ENCODE data around the gene CNTNAP2.

DNA sequence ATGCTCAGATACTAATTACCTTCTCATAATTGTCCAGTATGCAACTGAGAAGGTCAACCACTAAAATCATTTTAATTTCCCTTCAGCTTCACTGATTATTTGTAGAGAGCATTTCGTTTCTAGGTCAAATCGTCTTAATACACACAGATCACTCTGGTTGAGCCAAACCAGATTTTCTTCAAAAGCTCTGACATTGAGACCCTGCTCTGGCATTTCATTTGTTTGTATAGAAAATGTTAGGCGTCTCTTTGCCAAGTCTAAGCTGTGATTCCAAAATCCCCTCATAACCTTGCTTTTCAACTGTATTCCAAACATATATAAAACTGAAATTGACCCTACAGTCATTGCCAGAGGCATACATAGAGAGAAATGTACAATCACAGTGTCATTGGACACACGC is 520.0 kb downstream of the CNTNAP2 start:
- TF ChIP-seq EP300 (IDR thresholded peaks at IDR 0.05) (no peak), CTCF (IDR thresholded peaks at IDR 0.05) (no peak)
